ENCODE results near the gene FHOD3. TPM values are rescaled to one million over a fixed set of nuclear protein-coding genes. Genes with fewer than 3 reads are reported as not detected.

Gene FHOD3
- total and polyA plus RNA-seq, 2 of the 8 experiments (the other 6 are each of a cell fraction or from before 2014, with no cell fraction given): 9.7 to 10.5 TPM

DNA sequence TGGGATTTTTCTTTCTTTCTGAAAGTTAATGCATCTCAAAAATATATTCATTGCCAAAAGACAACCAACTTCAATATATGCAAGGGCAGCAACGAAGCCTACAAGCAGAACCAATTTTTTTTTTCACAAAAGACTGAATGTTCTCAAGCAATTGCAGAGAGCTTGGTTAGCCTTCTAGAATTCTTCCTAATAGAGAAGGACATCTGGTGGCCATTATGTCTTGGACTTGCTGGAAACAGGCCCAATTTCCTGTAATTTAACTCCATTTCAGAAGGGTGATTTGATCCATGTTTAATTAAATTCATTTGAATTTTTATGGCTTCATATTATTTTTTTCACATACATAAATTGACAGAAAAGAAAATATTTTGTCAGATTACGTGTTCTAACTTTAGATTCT, 323.3 kb downstream of the FHOD3 start:
- H3K18ac ChIP-seq (ENCODE audit: extremely low read depth, low read length): no peak overlapping the region
- no peak overlapping the region for H3K27ac ChIP-seq (ENCODE audit: low read depth, low read length)
- no peak for FAIRE-seq
- no peaks in the 10 kb centered on the region for H3K27me3 ChIP-seq (replicated peaks in 1 of 4; ENCODE audit: control insufficient read depth in 3 of 4, extremely low read depth in 1 of 4, insufficient read depth in 3 of 4, low read length in 3 of 4)
- no peak overlapping the region for H4K5ac ChIP-seq (ENCODE audit: insufficient read length, low read depth, low read length)
- no peak overlapping the region for H3K23ac ChIP-seq (ENCODE audit: insufficient read length)
- no peak overlapping the region for H2AK5ac ChIP-seq (ENCODE audit: low read depth, low read length)
- H2BK120ac ChIP-seq (replicated peaks; ENCODE audit: low read depth, low read length): no peak overlapping the region
- no peaks in the 10 kb centered on the region for H3K36me3 ChIP-seq (ENCODE audit: control insufficient read depth in 2 of 4, insufficient read depth in 4 of 4, low read length in 3 of 4)
- 41% methylated on average over 2 of the region's 2 CpGs; no CpG with 5 or more reads in 1 of the 2 experiments for WGBS, 2 experiments (ENCODE audit: extremely low coverage in 1 of 2, insufficient coverage in 1 of 2, insufficient read length in 1 of 2, insufficient replicate concordance in 2 of 2, low coverage in 1 of 2, low lambda C conversion rate in 2 of 2, missing lambda C conversion rate in 1 of 2)
- no peak overlapping the region for H3K56ac ChIP-seq (replicated peaks; ENCODE audit: insufficient read length, low read depth, low read length)
- ChIA-PET CTCF (ENCODE audit: partially characterized antibody) (interaction anchor here (0.8 to 1.8 kb wide), 11 partner anchors 10 to 325 kb away, joined by 3 to 7 read pairs (median 3); no protein-coding TSS in a partner anchor), POLR2A (ENCODE audit: partially characterized antibody) (interaction anchor here (0.9 kb wide), 1 partner anchor 172 kb away, joined by 3 read pairs; no protein-coding TSS in a partner anchor)
- H2BK15ac ChIP-seq (ENCODE audit: low read length): no peak overlapping the region
- H3K9me3 ChIP-seq (ENCODE audit: insufficient read depth in 2 of 2, low read depth in 1 of 2, low read length in 1 of 2): no peaks in the 10 kb centered on the region
- no peak overlapping the region for H3K9ac ChIP-seq (replicated peaks in 1 of 4; ENCODE audit: extremely low read depth in 1 of 4, low read depth in 3 of 4, low read length in 3 of 4)
- no peak overlapping the region for H3K14ac ChIP-seq (ENCODE audit: insufficient read length)
- TF ChIP-seq, protein P1, sequence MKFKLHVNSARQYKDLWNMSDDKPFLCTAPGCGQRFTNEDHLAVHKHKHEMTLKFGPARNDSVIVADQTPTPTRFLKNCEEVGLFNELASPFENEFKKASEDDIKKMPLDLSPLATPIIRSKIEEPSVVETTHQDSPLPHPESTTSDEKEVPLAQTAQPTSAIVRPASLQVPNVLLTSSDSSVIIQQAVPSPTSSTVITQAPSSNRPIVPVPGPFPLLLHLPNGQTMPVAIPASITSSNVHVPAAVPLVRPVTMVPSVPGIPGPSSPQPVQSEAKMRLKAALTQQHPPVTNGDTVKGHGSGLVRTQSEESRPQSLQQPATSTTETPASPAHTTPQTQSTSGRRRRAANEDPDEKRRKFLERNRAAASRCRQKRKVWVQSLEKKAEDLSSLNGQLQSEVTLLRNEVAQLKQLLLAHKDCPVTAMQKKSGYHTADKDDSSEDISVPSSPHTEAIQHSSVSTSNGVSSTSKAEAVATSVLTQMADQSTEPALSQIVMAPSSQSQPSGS (IDR thresholded peaks at IDR 0.05; ENCODE audit: low read length): no peak
- TF ChIP-seq RAD21 (IDR thresholded peaks at IDR 0.05 in 1 of 2, conservative IDR thresholded peaks at IDR 0.05 in 1 of 2; ENCODE audit: low read depth in 2 of 2, low read length in 2 of 2) (peak; percentile 30 to 46; a peak in 3 of 4 replicates), CBX5 (IDR thresholded peaks at IDR 0.05; ENCODE audit: low read depth, low read length) (no peak), MAFK (IDR thresholded peaks at IDR 0.05; ENCODE audit: low read depth, low read length) (no peak), EZH2 (IDR thresholded peaks at IDR 0.05; ENCODE audit: low read depth, low read length, severe bottlenecking) (no peak), EGR1 (IDR thresholded peaks at IDR 0.05; ENCODE audit: borderline replicate concordance, low read depth, low read length) (no peak)
- H4K20me1 ChIP-seq (replicated peaks in 1 of 2; ENCODE audit: control insufficient read depth in 1 of 2, insufficient read depth in 2 of 2, low read length in 2 of 2): no peaks in the 10 kb centered on the region
- no peak overlapping the region for H2BK20ac ChIP-seq (ENCODE audit: low read length)
- no peak for DNase-seq (ENCODE audit: low read depth in 1 of 2, low spot score in 2 of 2)
- H3K79me1 ChIP-seq (ENCODE audit: low read depth, low read length): no peaks in the 10 kb centered on the region
- no peaks in the 10 kb centered on the region for H3K4me1 ChIP-seq (replicated peaks in 1 of 4; ENCODE audit: control insufficient read depth in 3 of 4, insufficient read depth in 4 of 4, low read length in 3 of 4)
- no peak overlapping the region for H3K4me3 ChIP-seq (ENCODE audit: extremely low read depth in 1 of 4, insufficient read depth in 2 of 4, low read depth in 3 of 4, low read length in 4 of 4)
- H2BK5ac ChIP-seq (ENCODE audit: low read depth, low read length): no peak overlapping the region
- H3K79me2 ChIP-seq (ENCODE audit: control insufficient read depth in 1 of 2, insufficient read depth in 2 of 2, low read length in 2 of 2): no peaks in the 10 kb centered on the region
- H2BK12ac ChIP-seq (ENCODE audit: low read depth, low read length): no peak overlapping the region
- H4K8ac ChIP-seq (ENCODE audit: extremely low read depth, insufficient read depth, low read length): no peak overlapping the region
- no peak overlapping the region for H3K4me2 ChIP-seq (ENCODE audit: insufficient read depth in 1 of 2, low read depth in 2 of 2, low read length in 2 of 2)
- no peak overlapping the region for H4K91ac ChIP-seq (replicated peaks; ENCODE audit: insufficient read length, low read length)
- no peak overlapping the region for H3K4ac ChIP-seq (replicated peaks; ENCODE audit: insufficient read length, low read depth, low read length)
- H2AFZ ChIP-seq (ENCODE audit: low read length): no peak overlapping the region
- peaks cover 1% of the 10 kb centered on the region; the same call in 1 of the 2 replicates for H3K23me2 ChIP-seq (ENCODE audit: low read depth, low read length)
